Peyer's patch (tissue), 4 donors: Measurements from ENCODE around the gene OAF.

Experiments used
- POLR2A ChIP-seq, 2 donors: fragments of 450-650 bp; IDR thresholded peaks; one replicate each; pipeline ENCODE4 v1.5.1; 2017; ENCODE audit warnings: antibody characterized with exemption in 2 of 2, mild to moderate bottlenecking in 2 of 2, moderate library complexity in 2 of 2
- TF ChIP-seq, protein P1 (sequence below), 6 experiments: fragments of 450-650 bp in 4 of 6; fragments of 200-600 bp in 2 of 6; sonication (generic) in 1 of 6; IDR thresholded peaks; one replicate each; pipeline ENCODE4 v1.5.1; 2017 to 2019; ENCODE audit warnings: antibody characterized with exemption in 6 of 6, mild to moderate bottlenecking in 3 of 6, moderate library complexity in 1 of 6

DNA sequence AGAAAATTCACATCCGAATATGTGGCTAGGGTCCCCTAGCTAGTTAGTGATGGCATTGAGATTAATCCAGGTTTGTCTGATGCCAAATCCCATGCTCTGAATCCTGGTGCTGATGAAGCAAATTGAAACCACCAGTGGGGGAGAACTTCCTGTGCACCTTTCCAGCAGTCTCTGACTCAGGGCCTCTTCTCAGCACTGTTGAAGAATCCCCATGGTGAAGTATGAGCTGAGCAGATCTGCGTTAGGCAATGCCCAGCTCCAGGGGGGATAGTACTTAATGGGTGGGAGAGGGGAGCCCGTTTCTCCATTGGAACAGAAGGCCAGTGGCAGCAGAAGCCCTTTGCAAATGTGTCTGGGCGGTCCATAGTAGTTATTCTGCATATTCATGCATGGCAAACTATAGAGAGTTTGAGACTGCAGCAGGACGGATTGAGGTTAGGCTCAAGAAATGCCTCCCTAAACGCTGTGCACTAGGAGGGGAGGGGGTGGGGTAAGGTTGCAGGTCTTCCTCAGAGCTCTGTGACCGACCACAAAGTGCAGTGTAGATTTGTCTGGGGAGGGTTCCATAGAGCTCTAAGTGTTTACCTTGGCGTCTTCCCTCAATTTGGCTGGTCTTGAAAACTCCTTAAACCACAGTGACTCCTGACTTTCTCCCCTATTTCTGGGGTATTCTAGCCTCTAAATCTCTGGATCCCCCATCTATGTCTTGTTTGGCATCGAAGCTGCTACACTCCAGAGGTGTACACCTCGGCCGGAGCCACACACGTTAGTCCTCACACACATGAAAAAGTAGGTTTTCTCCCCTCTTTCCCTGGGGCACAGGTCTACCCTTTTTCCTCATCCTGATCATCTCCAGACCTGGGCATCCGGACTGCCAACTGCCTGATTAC lies 33.9 kb downstream of the OAF start:
- TF ChIP-seq, protein P1, sequence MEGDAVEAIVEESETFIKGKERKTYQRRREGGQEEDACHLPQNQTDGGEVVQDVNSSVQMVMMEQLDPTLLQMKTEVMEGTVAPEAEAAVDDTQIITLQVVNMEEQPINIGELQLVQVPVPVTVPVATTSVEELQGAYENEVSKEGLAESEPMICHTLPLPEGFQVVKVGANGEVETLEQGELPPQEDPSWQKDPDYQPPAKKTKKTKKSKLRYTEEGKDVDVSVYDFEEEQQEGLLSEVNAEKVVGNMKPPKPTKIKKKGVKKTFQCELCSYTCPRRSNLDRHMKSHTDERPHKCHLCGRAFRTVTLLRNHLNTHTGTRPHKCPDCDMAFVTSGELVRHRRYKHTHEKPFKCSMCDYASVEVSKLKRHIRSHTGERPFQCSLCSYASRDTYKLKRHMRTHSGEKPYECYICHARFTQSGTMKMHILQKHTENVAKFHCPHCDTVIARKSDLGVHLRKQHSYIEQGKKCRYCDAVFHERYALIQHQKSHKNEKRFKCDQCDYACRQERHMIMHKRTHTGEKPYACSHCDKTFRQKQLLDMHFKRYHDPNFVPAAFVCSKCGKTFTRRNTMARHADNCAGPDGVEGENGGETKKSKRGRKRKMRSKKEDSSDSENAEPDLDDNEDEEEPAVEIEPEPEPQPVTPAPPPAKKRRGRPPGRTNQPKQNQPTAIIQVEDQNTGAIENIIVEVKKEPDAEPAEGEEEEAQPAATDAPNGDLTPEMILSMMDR (IDR thresholded peaks at IDR 0.05): no peak
- no peak for TF ChIP-seq POLR2A (IDR thresholded peaks at IDR 0.05)
